OCI-LY7 (cell line): ENCODE data around the gene GIMAP8. TPM values are rescaled to one million over a fixed set of nuclear protein-coding genes. Genes with fewer than 3 reads are reported as not detected.

Experiments used
- BruUV-seq: library from RNA; stranded (reverse); fragments of 400-500 nt; replicated peaks from 2 replicates; lab custom pipeline; 2021; lab: Mats Ljungman, UMichigan
- CTCF ChIA-PET: fragments of 300-600 bp; sonication (Branson Sonifier 250); formaldehyde crosslinking; loops from one replicate; lab custom pipeline; 2022; ENCODE audit warnings: antibody characterized with exemption; ENCODE audit not compliant: unreplicated experiment; lab: Charles Lee
- POLR2A ChIA-PET: fragments of 300-600 bp; sonication (Branson Sonifier 250); formaldehyde crosslinking; loops from one replicate; lab custom pipeline; 2022; ENCODE audit warnings: antibody characterized with exemption; lab: Charles Lee
- DNase-seq: peaks from one replicate; pipeline ENCODE4 v3.0.0-alpha.2; 2015; ENCODE audit warnings: low spot score
- H2AFZ ChIP-seq: fragments of 200-600 bp; sonication (generic), shearing (Covaris generic); 2 replicates; pipeline ENCODE4 v1.6.1; 2014; ENCODE audit warnings: mild to moderate bottlenecking, antibody characterized with exemption, low read length, moderate library complexity
- H3K27ac ChIP-seq: fragments of 200-600 bp; sonication (generic); 2 replicates; pipeline ENCODE4 v1.5.1; 2014; ENCODE audit warnings: mixed run types, low read depth, mild to moderate bottlenecking, moderate library complexity, low read length, inconsistent platforms; ENCODE audit not compliant: poor library complexity, severe bottlenecking
- H3K36me3 ChIP-seq: fragments of 200-600 bp; sonication (generic); 2 replicates; pipeline ENCODE4 v1.6.1; 2014; ENCODE audit warnings: mild to moderate bottlenecking, antibody characterized with exemption, low read length, moderate library complexity, mixed read lengths; ENCODE audit not compliant: insufficient read depth
- H3K4me1 ChIP-seq: fragments of 200-600 bp; sonication (generic); 2 replicates; pipeline ENCODE4 v1.5.1; 2014; ENCODE audit warnings: mild to moderate bottlenecking, low read length; ENCODE audit not compliant: insufficient read depth, poor library complexity, severe bottlenecking
- H3K4me2 ChIP-seq: fragments of 200-600 bp; sonication (generic); 2 replicates; pipeline ENCODE4 v1.6.1; 2014; ENCODE audit warnings: mild to moderate bottlenecking, low read length
- H3K4me3 ChIP-seq: fragments of 200-600 bp; sonication (generic); 2 replicates; pipeline ENCODE4 v1.5.1; 2014; ENCODE audit warnings: mild to moderate bottlenecking, low read depth, low read length; ENCODE audit not compliant: poor library complexity, severe bottlenecking
- H3K79me2 ChIP-seq: fragments of 200-600 bp; sonication (generic); 2 replicates; pipeline ENCODE4 v1.6.1; 2016; ENCODE audit warnings: low read depth, mild to moderate bottlenecking, low read length, moderate library complexity, mixed read lengths; ENCODE audit not compliant: insufficient read depth
- H3K9me2 ChIP-seq: fragments of 200-600 bp; sonication (generic); 2 replicates; pipeline ENCODE4 v1.6.1; 2016; ENCODE audit warnings: mild to moderate bottlenecking, low read length, mixed read lengths; ENCODE audit not compliant: insufficient read depth
- H3K9me3 ChIP-seq: fragments of 200-600 bp; sonication (generic); 2 replicates; pipeline ENCODE4 v1.6.1; 2014; ENCODE audit warnings: mild to moderate bottlenecking, mixed run types, low read length, mixed read lengths
- H4K20me1 ChIP-seq: fragments of 200-600 bp; sonication (generic); 2 replicates; pipeline ENCODE4 v1.6.1; 2014; ENCODE audit warnings: mild to moderate bottlenecking, antibody characterized with exemption, low read length, moderate library complexity, mixed read lengths; ENCODE audit not compliant: insufficient read depth
- EZH2phosphoT487 ChIP-seq: fragments of 200-600 bp; sonication (generic); IDR thresholded peaks from 2 replicates; pipeline ENCODE4 v1.6.1; 2018; ENCODE audit warnings: low read depth, borderline replicate concordance, mild to moderate bottlenecking, mixed run types, antibody characterized with exemption, low read length, moderate library complexity, mixed read lengths
- intact Hi-C: fragments of 100-400 bp; cut with micrococcal nuclease; formaldehyde crosslinking; loops from one replicate; pipeline ENCODE4 v1.10.0; 2022; ENCODE audit not compliant: unreplicated experiment
- total RNA-seq, 2 experiments: library from RNA; depleted of rRNA in 1 of 2; stranded (reverse); fragments of >200 nt in 1 of 2; shearing (Covaris generic) in 1 of 2; gene quantifications; 2 replicates each; pipeline ENCODE4 v1.2.3, GENCODE V29; 2014 to 2022
- TF ChIP-seq, protein P1 (sequence below): fragments of 200-600 bp; sonication (generic); conservative IDR thresholded peaks from 2 replicates; pipeline ENCODE4 v1.5.1; 2014; ENCODE audit warnings: mild to moderate bottlenecking, antibody characterized with exemption, low read length, moderate library complexity, mixed read lengths

The GIMAP8 gene
- total RNA-seq, 2 experiments from 2014 or later: not detected

DNA sequence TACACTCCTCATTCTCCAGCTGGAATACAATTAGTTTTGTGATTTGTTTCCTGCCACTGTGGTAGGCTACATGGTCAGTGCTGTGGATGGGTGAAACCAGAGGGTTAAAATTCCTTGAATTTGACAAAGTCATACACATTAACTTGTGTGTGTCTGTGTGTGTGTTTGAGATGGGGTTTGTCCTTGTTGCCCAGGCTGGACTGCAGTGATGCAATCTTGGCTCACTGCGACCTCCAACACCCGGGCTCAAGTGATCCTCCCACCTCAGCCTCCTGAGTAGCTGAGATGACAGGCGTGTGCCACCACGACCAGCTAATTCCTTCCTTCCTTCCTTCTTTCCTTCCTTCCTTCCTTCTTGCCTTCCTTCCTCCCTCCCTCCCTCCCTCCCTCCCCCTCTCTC, 24.8 kb upstream of the GIMAP8 start:
- TF ChIP-seq, protein P1, sequence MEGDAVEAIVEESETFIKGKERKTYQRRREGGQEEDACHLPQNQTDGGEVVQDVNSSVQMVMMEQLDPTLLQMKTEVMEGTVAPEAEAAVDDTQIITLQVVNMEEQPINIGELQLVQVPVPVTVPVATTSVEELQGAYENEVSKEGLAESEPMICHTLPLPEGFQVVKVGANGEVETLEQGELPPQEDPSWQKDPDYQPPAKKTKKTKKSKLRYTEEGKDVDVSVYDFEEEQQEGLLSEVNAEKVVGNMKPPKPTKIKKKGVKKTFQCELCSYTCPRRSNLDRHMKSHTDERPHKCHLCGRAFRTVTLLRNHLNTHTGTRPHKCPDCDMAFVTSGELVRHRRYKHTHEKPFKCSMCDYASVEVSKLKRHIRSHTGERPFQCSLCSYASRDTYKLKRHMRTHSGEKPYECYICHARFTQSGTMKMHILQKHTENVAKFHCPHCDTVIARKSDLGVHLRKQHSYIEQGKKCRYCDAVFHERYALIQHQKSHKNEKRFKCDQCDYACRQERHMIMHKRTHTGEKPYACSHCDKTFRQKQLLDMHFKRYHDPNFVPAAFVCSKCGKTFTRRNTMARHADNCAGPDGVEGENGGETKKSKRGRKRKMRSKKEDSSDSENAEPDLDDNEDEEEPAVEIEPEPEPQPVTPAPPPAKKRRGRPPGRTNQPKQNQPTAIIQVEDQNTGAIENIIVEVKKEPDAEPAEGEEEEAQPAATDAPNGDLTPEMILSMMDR: no peak
- no peak for TF ChIP-seq EZH2phosphoT487
- Histone ChIP-seq H3K36me3 (no peaks in the 10 kb centered on the region), H3K9me2 (no peaks in the 10 kb centered on the region), H3K4me1 (peaks cover 3% of the 10 kb centered on the region), H3K4me3 (no peak overlapping the region), H3K79me2 (no peaks in the 10 kb centered on the region), H3K27ac (no peak overlapping the region), H4K20me1 (no peaks in the 10 kb centered on the region), H3K9me3 (no peaks in the 10 kb centered on the region), H3K4me2 (no peak overlapping the region), H2AFZ (no peak overlapping the region)
- intact Hi-C loops: no loop called here
- ChIA-PET CTCF (no interaction called here), POLR2A (interaction anchor here (0.7 kb wide), 1 partner anchor 134 kb away, joined by 3 read pairs; no protein-coding TSS in a partner anchor)
- BruUV-seq: no TSS peak
- DNase-seq: no peak

DNA sequence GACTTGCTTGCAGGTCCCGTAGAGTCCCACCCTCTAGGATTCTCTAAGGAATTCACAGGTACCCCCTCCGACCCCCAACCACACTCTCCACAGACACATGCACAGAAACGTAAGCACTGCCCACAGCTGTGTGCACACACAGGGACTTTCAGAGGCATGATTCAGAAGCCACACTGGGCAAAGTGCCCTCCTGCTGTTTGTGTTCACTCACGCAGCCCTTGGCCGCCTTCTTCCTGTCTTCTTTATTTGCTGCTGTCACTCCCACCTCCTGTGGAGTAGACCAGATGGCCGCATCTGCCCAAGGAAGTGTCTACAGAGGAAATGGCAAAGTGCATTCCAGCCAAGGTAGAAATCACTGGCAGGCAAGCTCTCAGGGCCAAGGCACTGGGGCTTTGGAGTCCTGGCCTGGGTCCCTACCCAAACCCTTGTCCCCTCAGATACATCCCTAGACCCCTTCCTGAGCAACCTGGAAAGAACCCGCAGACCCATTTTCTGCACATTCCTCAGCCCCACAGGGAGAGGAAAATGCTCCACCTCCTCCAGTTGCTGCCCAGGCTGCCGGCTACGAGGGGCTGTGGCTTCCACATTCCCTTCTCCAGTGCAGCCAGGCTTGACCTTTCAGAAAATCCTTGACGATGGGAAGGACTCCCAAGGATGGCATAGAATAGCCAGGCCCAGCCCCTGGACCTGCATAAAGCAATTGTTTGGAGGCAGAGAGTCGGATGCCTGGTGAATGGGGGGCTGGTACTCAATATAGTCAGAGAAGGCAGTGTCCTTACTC, 21.6 kb upstream of the GIMAP8 start:
- Histone ChIP-seq H3K9me2 (no peaks in the 10 kb centered on the region), H3K79me2 (no peaks in the 10 kb centered on the region), H2AFZ (no peak overlapping the region), H3K36me3 (no peaks in the 10 kb centered on the region), H4K20me1 (no peaks in the 10 kb centered on the region), H3K4me2 (no peak overlapping the region), H3K27ac (no peak overlapping the region), H3K4me3 (no peak overlapping the region), H3K4me1 (no peaks in the 10 kb centered on the region), H3K9me3 (no peaks in the 10 kb centered on the region)
- no TSS peak for BruUV-seq
- TF ChIP-seq EZH2phosphoT487: no peak
- TF ChIP-seq, protein P1: no peak
- CTCF ChIA-PET: no interaction called here
- intact Hi-C loops: no loop called here
- no peak for DNase-seq
- POLR2A ChIA-PET: no interaction called here

DNA sequence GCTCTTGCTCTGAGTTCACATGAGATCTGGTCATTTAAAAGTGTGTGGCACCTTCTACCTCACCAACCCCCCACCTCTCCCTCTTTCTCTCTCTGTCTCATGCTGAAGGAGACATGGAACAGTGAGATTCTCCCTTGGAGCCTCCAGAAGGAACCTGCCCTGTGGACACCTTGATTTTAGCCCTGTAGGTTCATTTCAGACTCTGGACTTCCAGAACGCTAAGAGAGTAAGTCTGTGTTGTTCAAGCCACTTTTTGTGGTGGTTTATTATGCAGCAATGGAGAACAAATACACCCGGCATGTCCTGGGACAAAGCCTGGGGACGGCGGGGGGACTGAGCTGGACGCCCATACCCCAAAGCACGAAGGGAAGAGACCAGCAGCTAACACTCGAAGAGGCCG, 20.7 kb upstream of the GIMAP8 start:
- ChIA-PET CTCF (no interaction called here), POLR2A (no interaction called here)
- Histone ChIP-seq H3K36me3 (no peaks in the 10 kb centered on the region), H3K27ac (no peak overlapping the region), H4K20me1 (no peaks in the 10 kb centered on the region), H3K9me3 (no peaks in the 10 kb centered on the region), H3K4me3 (no peak overlapping the region), H3K9me2 (no peaks in the 10 kb centered on the region), H3K4me2 (no peak overlapping the region), H2AFZ (no peak overlapping the region), H3K79me2 (no peaks in the 10 kb centered on the region), H3K4me1 (peaks cover 1% of the 10 kb centered on the region)
- intact Hi-C loops: no loop called here
- no peak for DNase-seq
- no TSS peak for BruUV-seq
- TF ChIP-seq, protein P1: no peak
- no peak for TF ChIP-seq EZH2phosphoT487
